Testis (tissue), 3 donors: Measurements from ENCODE around the gene GPR17. TPM values are rescaled to one million over a fixed set of nuclear protein-coding genes. Genes with fewer than 3 reads are reported as not detected.

Source experiments
- DNase-seq: peaks from one replicate; pipeline ENCODE4 v3.0.0-alpha.2; 2019
- H3K27ac ChIP-seq, 2 donors: fragments of 200-600 bp; sonication (generic); one replicate each; pipeline ENCODE4 v1.5.1; 2019
- H3K27me3 ChIP-seq: fragments of 200-600 bp; sonication (generic); one replicate; pipeline ENCODE4 v1.5.1; 2019
- H3K36me3 ChIP-seq: fragments of 200-600 bp; sonication (generic); one replicate; pipeline ENCODE4 v1.5.1; 2017; ENCODE audit warnings: low read depth; ENCODE audit errors: missing control alignments
- H3K4me1 ChIP-seq: fragments of 200-600 bp; sonication (generic); one replicate; pipeline ENCODE4 v1.5.1; 2019
- H3K4me3 ChIP-seq, 2 donors: fragments of 200-600 bp; sonication (generic); one replicate each; pipeline ENCODE4 v1.5.1; 2017 to 2019
- H3K9me3 ChIP-seq: fragments of 200-600 bp; sonication (generic); one replicate; pipeline ENCODE4 v1.5.1; 2017
- CTCF ChIP-seq, 3 experiments: fragments of 450-650 bp in 2 of 3; fragments of 200-600 bp in 1 of 3; sonication (generic) in 1 of 3; IDR thresholded peaks; one replicate each; pipeline ENCODE4 v1.5.1; 2016 to 2019; ENCODE audit warnings: antibody characterized with exemption in 3 of 3, mild to moderate bottlenecking in 2 of 3, moderate library complexity in 1 of 3
- POLR2A ChIP-seq: fragments of 450-650 bp; IDR thresholded peaks from one replicate; pipeline ENCODE4 v1.6.1; 2017; ENCODE audit warnings: antibody characterized with exemption, mild to moderate bottlenecking, moderate library complexity
- WGBS, 2 donors: methylation state at CpG; one replicate each; pipeline ENCODE4 v1.1.5; 2018; 5-methylcytosine and 5-hydroxymethylcytosine counted together
- intact Hi-C: fragments of 100-400 bp; cut with DNase I; formaldehyde crosslinking; loops from one replicate; pipeline ENCODE4 v1.15.1; 2023; ENCODE audit warnings: low total_unique reads
- polyA plus RNA-seq: library from polyadenylated mRNA; stranded (reverse); fragments of 350-450 nt; fragmentation: Illumina TruSeq; extraction: RNeasy Lipid Tissue Mini Kit (QIAGEN cat#74804); gene quantifications from one replicate; pipeline ENCODE4 v1.2.3, GENCODE V29; 2014; ENCODE audit warnings: low read depth, low replicate concordance; ENCODE audit not compliant: insufficient read depth
- total RNA-seq, 2 donors: library from RNA; depleted of rRNA; stranded (reverse); fragments of >200 nt; gene quantifications; one replicate each; pipeline ENCODE4 v1.2.3, GENCODE V29; 2016

GPR17 gene
- total and polyA plus RNA-seq, 3 donors from 2014 or later: 0.25 to 0.29 TPM; not detected in 1

DNA sequence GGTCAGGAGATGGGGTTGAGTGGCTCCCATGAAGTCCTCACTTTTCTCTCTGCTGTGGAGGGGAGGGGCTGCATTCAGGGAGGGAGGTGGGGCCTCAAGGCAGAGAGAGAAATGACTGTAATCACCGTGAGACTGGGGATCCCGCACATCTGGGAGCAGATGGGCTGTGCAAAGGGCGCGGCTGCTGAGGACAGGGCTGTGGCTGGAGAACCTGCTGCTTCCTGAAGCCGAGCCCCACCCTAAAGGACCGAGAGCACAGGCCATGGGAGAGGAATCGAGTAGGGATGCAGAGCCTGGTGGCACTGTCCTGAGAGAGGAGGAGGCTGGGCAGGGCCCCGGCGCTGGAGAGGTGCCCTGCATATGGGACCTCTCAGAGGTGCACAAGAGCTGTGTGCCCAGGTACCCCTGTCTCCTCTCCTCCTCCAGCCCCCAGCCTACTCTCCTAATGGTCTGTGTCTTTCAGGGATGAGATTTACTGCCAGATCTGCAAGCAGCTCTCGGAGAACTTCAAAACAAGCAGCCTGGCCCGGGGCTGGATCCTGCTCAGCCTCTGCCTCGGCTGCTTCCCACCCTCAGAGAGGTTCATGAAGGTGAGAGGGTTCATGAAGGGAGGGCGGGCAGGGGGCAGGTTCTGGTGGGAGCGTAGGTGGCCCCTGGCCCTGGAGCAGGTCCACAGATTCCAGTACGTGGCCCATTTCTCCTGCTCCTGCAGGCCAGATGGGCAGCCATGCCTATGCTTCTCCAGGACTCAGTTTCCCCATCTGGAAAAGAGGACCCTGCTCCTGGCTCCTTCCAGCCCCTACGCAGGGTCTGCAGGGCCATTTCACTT lies 25.9 kb upstream of the GPR17 start:
- H3K36me3 ChIP-seq: no peaks in the 10 kb centered on the region
- DNase-seq: no peak
- intact Hi-C loops: no loop called here
- H3K27me3 ChIP-seq: no peaks in the 10 kb centered on the region
- H3K4me3 ChIP-seq: no peak overlapping the region
- no peaks in the 10 kb centered on the region for H3K4me1 ChIP-seq
- no peaks in the 10 kb centered on the region for H3K9me3 ChIP-seq
- WGBS, 2 donors: 72 to 76% methylated on average over 12 to 16 of the region's 16 CpGs
- no peak overlapping the region for H3K27ac ChIP-seq
- no peak for TF ChIP-seq POLR2A
- TF ChIP-seq CTCF (IDR thresholded peaks at IDR 0.05): no peak

DNA sequence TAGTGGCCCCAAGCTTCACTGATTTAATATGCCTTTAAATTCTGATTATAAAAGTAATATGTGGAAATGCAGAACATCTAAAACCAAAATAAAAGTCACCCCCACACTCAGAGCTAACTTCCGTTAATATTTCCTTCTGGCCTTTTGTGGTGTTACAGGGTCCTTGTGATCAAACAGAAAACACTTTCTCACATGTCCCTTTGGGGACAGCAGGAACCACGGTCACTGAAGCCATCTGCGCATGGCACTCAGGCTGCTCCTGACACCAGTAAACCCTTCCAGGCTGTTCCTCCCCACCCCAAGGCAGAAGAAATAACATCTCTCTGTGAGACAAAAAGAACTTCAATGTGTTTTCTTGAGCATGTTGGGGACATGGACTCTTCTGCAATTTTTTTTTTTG lies 25.1 kb upstream of the GPR17 start:
- TF ChIP-seq POLR2A (no peak), CTCF (IDR thresholded peaks at IDR 0.05) (no peak)
- Histone ChIP-seq H3K36me3 (no peaks in the 10 kb centered on the region), H3K27me3 (no peaks in the 10 kb centered on the region), H3K27ac (no peak overlapping the region), H3K4me1 (no peaks in the 10 kb centered on the region), H3K9me3 (no peaks in the 10 kb centered on the region), H3K4me3 (no peak overlapping the region)
- DNase-seq: no peak
- WGBS, 2 donors: 76 to 80% methylated on average over 3 of the region's 3 CpGs
- intact Hi-C loops: no loop called here

- no peak overlapping the region for H3K4me3 ChIP-seq
- H3K27me3 ChIP-seq: no peaks in the 10 kb centered on the region
- intact Hi-C loops: no loop called here
- H3K4me1 ChIP-seq: no peaks in the 10 kb centered on the region
- no peak overlapping the region for H3K27ac ChIP-seq
- H3K36me3 ChIP-seq: no peaks in the 10 kb centered on the region
- H3K9me3 ChIP-seq: no peaks in the 10 kb centered on the region
- TF ChIP-seq POLR2A (no peak), CTCF (IDR thresholded peaks at IDR 0.05) (no peak)
- DNase-seq: no peak
- 96 to 97% methylated on average over 4 to 15 of the region's 15 CpGs for WGBS, 2 donors
Observed at GRCh38 chr2:127621981-127622431, 23.9 kb upstream of the GPR17 start.

DNA sequence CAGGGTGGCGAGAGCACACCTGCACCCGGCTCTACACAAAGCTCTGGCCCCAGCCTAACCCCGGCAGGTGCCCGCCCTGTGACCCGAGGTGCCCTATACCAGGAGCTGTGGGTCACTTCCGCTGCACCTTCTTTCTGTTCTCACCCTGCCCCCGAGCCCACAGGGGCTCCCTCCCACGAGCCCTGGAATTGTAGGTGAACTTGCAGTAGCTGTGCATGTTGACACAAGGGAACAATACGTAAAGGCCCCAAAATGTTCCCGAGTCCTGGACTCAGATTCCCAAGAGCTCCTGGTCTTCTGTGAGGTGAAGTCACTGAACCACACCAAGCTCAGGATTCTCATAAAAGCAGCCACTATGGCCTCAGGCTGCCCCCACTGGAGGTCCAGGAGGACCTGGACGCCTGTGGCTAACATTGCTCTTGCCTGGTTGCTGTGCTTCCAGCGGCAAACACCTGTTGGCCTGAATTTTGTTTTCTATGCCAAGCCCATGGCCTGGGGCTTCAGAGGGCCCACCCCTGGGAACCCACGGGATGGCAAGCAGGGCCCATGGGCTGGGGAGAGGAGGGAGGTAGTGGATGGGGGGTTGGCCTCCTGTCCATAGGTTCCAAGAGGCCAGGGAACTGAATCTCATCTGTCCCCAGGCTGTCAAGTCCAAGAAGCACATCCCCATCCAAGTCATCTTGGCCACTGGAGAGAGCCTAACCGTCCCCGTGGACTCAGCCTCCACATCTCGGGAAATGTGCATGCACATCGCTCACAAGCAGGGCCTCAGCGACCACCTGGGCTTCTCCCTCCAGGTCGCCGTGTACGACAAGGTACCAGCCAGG lies 23.2 kb upstream of the GPR17 start:
- WGBS, 2 donors: 93 to 97% methylated on average over 15 to 21 of the region's 21 CpGs
- Histone ChIP-seq H3K9me3 (no peaks in the 10 kb centered on the region), H3K27ac (no peak overlapping the region), H3K4me1 (no peaks in the 10 kb centered on the region), H3K4me3 (no peak overlapping the region), H3K27me3 (no peaks in the 10 kb centered on the region), H3K36me3 (no peaks in the 10 kb centered on the region)
- DNase-seq: no peak
- TF ChIP-seq CTCF (IDR thresholded peaks at IDR 0.05) (no peak), POLR2A (no peak)
- intact Hi-C loops: no loop called here
